ENCODE data around the gene MAX. TPM values are rescaled to one million over a fixed set of nuclear protein-coding genes. Genes with fewer than 3 reads are reported as not detected.

Gene MAX
- total RNA-seq, 2 donors from 2014 or later: 73.2 to 79.0 TPM

GRCh38 chr14:65072256-65072655 is 30.1 kb downstream of the MAX start:
- no peak for DNase-seq (ENCODE audit: low spot score)
- no peaks in the 10 kb centered on the region for H3K9me3 ChIP-seq
- 55% methylated on average over 6 of the region's 6 CpGs for WGBS
- intact Hi-C loops (cut with DNase I): no loop called here
- no peak overlapping the region for H3K27ac ChIP-seq
- peaks cover 20% of the 10 kb centered on the region for H3K4me1 ChIP-seq (replicated peaks)
- peaks cover 0 to 6% of the 10 kb centered on the region in 2 donors for H3K36me3 ChIP-seq
- no peaks in the 10 kb centered on the region for H3K27me3 ChIP-seq (replicated peaks; ENCODE audit: insufficient read depth)
- H3K4me3 ChIP-seq: no peak overlapping the region
- TF ChIP-seq POLR2AphosphoS5 (IDR thresholded peaks at IDR 0.05) (no peak), POLR2A (IDR thresholded peaks at IDR 0.05) (no peak), CTCF (IDR thresholded peaks at IDR 0.05) (no peak)

GRCh38 chr14:65071544-65071943 is 30.8 kb downstream of the MAX start:
- Histone ChIP-seq H3K27me3 (replicated peaks; ENCODE audit: insufficient read depth) (no peaks in the 10 kb centered on the region), H3K36me3 (no peaks in the 10 kb centered on the region), H3K27ac (peak overlapping the region in 1 of 2 donors; percentile 2), H3K9me3 (no peaks in the 10 kb centered on the region), H3K4me3 (no peak overlapping the region), H3K4me1 (replicated peaks) (peaks cover 20% of the 10 kb centered on the region)
- intact Hi-C loops (cut with DNase I): no loop called here
- DNase-seq (ENCODE audit: low spot score): no peak
- 70% methylated on average over 3 of the region's 3 CpGs for WGBS
- TF ChIP-seq POLR2AphosphoS5 (IDR thresholded peaks at IDR 0.05) (no peak), CTCF (IDR thresholded peaks at IDR 0.05) (no peak), POLR2A (IDR thresholded peaks at IDR 0.05) (no peak)

- intact Hi-C loops (cut with DNase I): no loop called here
- Histone ChIP-seq H3K9me3 (no peaks in the 10 kb centered on the region), H3K4me1 (replicated peaks) (peaks cover 20% of the 10 kb centered on the region), H3K4me3 (no peak overlapping the region), H3K36me3 (no peaks in the 10 kb centered on the region), H3K27me3 (replicated peaks; ENCODE audit: insufficient read depth) (no peaks in the 10 kb centered on the region), H3K27ac (peak overlapping the region in 1 of 2 donors; percentile 44)
- peak; percentile 88 for DNase-seq (ENCODE audit: low spot score)
- 38% methylated on average over 12 of the region's 12 CpGs for WGBS
- TF ChIP-seq POLR2A (IDR thresholded peaks at IDR 0.05): no peak
- peak; percentile 69 for TF ChIP-seq POLR2AphosphoS5 (IDR thresholded peaks at IDR 0.05)
Measured at GRCh38 chr14:65070471-65070976, 31.8 kb downstream of the MAX start.

- no peak for DNase-seq (ENCODE audit: low spot score)
- H3K9me3 ChIP-seq: no peaks in the 10 kb centered on the region
- intact Hi-C loops (cut with DNase I): no loop called here
- no peak overlapping the region for H3K4me3 ChIP-seq
- H3K27me3 ChIP-seq (replicated peaks; ENCODE audit: insufficient read depth): no peaks in the 10 kb centered on the region
- H3K36me3 ChIP-seq: no peaks in the 10 kb centered on the region
- WGBS: 71% methylated on average over 5 of the region's 5 CpGs
- TF ChIP-seq CTCF (IDR thresholded peaks at IDR 0.05) (no peak), POLR2A (IDR thresholded peaks at IDR 0.05) (no peak), POLR2AphosphoS5 (IDR thresholded peaks at IDR 0.05) (no peak)
- peaks cover 20% of the 10 kb centered on the region for H3K4me1 ChIP-seq (replicated peaks)
- H3K27ac ChIP-seq: peak overlapping the region; percentile 32 to 44
Measured at GRCh38 chr14:65069874-65070413, 32.4 kb downstream of the MAX start.

- 63% methylated on average over 7 of the region's 7 CpGs for WGBS
- intact Hi-C loops (cut with DNase I): no loop called here
- Histone ChIP-seq H3K9me3 (no peaks in the 10 kb centered on the region), H3K4me1 (replicated peaks) (no peaks in the 10 kb centered on the region), H3K36me3 (peaks cover 3 to 10% of the 10 kb centered on the region in 2 donors), H3K27me3 (replicated peaks; ENCODE audit: insufficient read depth) (no peaks in the 10 kb centered on the region), H3K27ac (no peak overlapping the region), H3K4me3 (no peak overlapping the region)
- TF ChIP-seq POLR2A (IDR thresholded peaks at IDR 0.05) (no peak), CTCF (IDR thresholded peaks at IDR 0.05) (no peak), POLR2AphosphoS5 (IDR thresholded peaks at IDR 0.05) (peak; percentile 59)
- peak; percentile 55 for DNase-seq (ENCODE audit: low spot score)
Measured at GRCh38 chr14:65065719-65066118, 36.6 kb downstream of the MAX start.
